ENCODE data around the gene RNF41. TPM values are rescaled to one million over a fixed set of nuclear protein-coding genes. Genes with fewer than 3 reads are reported as not detected.

Gene RNF41
- total and polyA plus RNA-seq, 2 of the 13 experiments (the other 11 are each of a cell fraction or from before 2014, with no cell fraction given), result 27.1 to 39.4 TPM

DNA sequence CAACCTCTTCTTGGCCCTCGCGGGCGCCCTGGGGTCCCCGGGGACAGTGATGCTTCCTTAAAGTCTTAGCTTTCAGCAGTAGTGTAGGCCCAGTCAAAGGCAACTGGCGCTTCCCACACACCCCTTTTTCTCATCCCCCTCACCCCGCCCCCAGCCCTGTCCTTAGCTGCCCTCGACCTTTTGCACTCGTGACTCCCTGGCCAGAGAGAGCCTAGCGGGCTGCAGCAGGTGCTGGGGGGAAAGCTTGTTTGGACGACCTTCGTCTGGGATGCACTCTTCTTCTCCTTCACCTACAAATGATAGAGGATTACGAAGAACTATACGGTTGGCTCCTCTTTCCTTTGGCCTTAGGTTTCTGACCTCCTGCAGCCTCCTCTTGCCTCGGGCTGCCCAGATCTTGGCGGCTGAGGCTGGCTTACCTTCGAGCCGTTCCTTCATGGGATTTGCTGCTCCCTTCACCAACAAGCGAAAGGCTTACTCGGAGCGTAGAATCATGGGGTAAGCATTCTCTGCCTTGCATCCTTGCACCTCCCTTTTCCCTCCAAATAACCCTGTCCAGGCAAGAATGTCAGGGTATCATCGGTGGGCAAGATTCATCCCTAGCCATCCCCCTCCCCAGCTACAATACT lies 45.8 kb upstream of the RNF41 start (continued):
- TF ChIP-seq EZH2 (conservative IDR thresholded peaks at IDR 0.05; ENCODE audit: low read depth, low read length), result no peak
- TF ChIP-seq GATAD2A (CRISPR knock-in tag; IDR thresholded peaks at IDR 0.05), result 0 out of 2 replicates have a peak, but pooled peaks have one; percentile 19
- TF ChIP-seq SP4 (CRISPR knock-in tag; IDR thresholded peaks at IDR 0.05), result no peak
- TF ChIP-seq, protein P1, sequence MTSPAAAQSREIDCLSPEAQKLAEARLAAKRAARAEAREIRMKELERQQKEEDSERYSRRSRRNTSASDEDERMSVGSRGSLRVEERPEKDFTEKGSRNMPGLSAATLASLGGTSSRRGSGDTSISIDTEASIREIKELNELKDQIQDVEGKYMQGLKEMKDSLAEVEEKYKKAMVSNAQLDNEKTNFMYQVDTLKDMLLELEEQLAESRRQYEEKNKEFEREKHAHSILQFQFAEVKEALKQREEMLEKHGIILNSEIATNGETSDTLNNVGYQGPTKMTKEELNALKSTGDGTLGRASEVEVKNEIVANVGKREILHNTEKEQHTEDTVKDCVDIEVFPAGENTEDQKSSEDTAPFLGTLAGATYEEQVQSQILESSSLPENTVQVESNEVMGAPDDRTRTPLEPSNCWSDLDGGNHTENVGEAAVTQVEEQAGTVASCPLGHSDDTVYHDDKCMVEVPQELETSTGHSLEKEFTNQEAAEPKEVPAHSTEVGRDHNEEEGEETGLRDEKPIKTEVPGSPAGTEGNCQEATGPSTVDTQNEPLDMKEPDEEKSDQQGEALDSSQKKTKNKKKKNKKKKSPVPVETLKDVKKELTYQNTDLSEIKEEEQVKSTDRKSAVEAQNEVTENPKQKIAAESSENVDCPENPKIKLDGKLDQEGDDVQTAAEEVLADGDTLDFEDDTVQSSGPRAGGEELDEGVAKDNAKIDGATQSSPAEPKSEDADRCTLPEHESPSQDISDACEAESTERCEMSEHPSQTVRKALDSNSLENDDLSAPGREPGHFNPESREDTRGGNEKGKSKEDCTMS (CRISPR knock-in tag; conservative IDR thresholded peaks at IDR 0.05), result no peak
- TF ChIP-seq HNF4A (CRISPR knock-in tag; IDR thresholded peaks at IDR 0.05), result peak; percentile 59
- no peak for TF ChIP-seq SIN3B (IDR thresholded peaks at IDR 0.05; ENCODE audit: low read length)
- TF ChIP-seq, protein P2, sequence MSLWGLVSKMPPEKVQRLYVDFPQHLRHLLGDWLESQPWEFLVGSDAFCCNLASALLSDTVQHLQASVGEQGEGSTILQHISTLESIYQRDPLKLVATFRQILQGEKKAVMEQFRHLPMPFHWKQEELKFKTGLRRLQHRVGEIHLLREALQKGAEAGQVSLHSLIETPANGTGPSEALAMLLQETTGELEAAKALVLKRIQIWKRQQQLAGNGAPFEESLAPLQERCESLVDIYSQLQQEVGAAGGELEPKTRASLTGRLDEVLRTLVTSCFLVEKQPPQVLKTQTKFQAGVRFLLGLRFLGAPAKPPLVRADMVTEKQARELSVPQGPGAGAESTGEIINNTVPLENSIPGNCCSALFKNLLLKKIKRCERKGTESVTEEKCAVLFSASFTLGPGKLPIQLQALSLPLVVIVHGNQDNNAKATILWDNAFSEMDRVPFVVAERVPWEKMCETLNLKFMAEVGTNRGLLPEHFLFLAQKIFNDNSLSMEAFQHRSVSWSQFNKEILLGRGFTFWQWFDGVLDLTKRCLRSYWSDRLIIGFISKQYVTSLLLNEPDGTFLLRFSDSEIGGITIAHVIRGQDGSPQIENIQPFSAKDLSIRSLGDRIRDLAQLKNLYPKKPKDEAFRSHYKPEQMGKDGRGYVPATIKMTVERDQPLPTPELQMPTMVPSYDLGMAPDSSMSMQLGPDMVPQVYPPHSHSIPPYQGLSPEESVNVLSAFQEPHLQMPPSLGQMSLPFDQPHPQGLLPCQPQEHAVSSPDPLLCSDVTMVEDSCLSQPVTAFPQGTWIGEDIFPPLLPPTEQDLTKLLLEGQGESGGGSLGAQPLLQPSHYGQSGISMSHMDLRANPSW (CRISPR knock-in tag; IDR thresholded peaks at IDR 0.05; ENCODE audit: borderline replicate concordance), result no peak
- no peak for TF ChIP-seq ZNF333 (CRISPR knock-in tag; IDR thresholded peaks at IDR 0.05; ENCODE audit: borderline replicate concordance)
- no peak for TF ChIP-seq IKZF4 (CRISPR knock-in tag; IDR thresholded peaks at IDR 0.05; ENCODE audit: borderline replicate concordance, low read depth, not compliant biosample characterization)
- TF ChIP-seq ZNF709 (CRISPR knock-in tag; IDR thresholded peaks at IDR 0.05), result no peak
- TF ChIP-seq ZBTB7B (CRISPR knock-in tag; IDR thresholded peaks at IDR 0.05), result 0 out of 2 replicates have a peak, but pooled peaks have one; percentile 9
- TF ChIP-seq ZNF251 (CRISPR knock-in tag; IDR thresholded peaks at IDR 0.05), result no peak
- TF ChIP-seq ZMAT3 (CRISPR knock-in tag; conservative IDR thresholded peaks at IDR 0.05), result no peak
- no peak for TF ChIP-seq SNAI1 (CRISPR knock-in tag; IDR thresholded peaks at IDR 0.05; ENCODE audit: borderline replicate concordance)
- TF ChIP-seq CBX1 (IDR thresholded peaks at IDR 0.05; ENCODE audit: low read depth), result peak; percentile 11
- TF ChIP-seq ZNF335 (CRISPR knock-in tag; IDR thresholded peaks at IDR 0.05), result peak; percentile 4; the same call in 1 of the 2 replicates
- TF ChIP-seq EP300 (IDR thresholded peaks at IDR 0.05; ENCODE audit: low read depth in 2 of 2, low read length in 2 of 2), result 0 out of 4 replicates have a peak, but pooled peaks of 1 of the 2 experiments have one; percentile 15
- no peak for TF ChIP-seq EP300 (CRISPR knock-in tag; IDR thresholded peaks at IDR 0.05; ENCODE audit: borderline replicate concordance)
- TF ChIP-seq NCOA1 (CRISPR knock-in tag; IDR thresholded peaks at IDR 0.05), result no peak
- no peak for TF ChIP-seq ZNF326 (CRISPR knock-in tag; IDR thresholded peaks at IDR 0.05; ENCODE audit: borderline replicate concordance)
- no peak for TF ChIP-seq ZFP41 (CRISPR knock-in tag; IDR thresholded peaks at IDR 0.05; ENCODE audit: borderline replicate concordance)
- TF ChIP-seq JUND (CRISPR knock-in tag; IDR thresholded peaks at IDR 0.05), result no peak
- no peak for TF ChIP-seq RCOR2 (CRISPR knock-in tag; IDR thresholded peaks at IDR 0.05)
- 0 out of 2 replicates have a peak, but pooled peaks have one; percentile 69 for TF ChIP-seq ZNF263 (CRISPR knock-in tag; IDR thresholded peaks at IDR 0.05)
- TF ChIP-seq SRSF1 (optimal IDR thresholded peaks at IDR 0.05; ENCODE audit: low read depth, low read length), result no peak
- TF ChIP-seq, protein P3, sequence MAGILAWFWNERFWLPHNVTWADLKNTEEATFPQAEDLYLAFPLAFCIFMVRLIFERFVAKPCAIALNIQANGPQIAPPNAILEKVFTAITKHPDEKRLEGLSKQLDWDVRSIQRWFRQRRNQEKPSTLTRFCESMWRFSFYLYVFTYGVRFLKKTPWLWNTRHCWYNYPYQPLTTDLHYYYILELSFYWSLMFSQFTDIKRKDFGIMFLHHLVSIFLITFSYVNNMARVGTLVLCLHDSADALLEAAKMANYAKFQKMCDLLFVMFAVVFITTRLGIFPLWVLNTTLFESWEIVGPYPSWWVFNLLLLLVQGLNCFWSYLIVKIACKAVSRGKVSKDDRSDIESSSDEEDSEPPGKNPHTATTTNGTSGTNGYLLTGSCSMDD (CRISPR knock-in tag; IDR thresholded peaks at IDR 0.05), result no peak
- TF ChIP-seq ISX (CRISPR knock-in tag; conservative IDR thresholded peaks at IDR 0.05), result no peak

Data from HepG2 (cell line).